Osteoblast (primary cell): ENCODE results near the gene NEK4. TPM values are rescaled to one million over a fixed set of nuclear protein-coding genes. Genes with fewer than 3 reads are reported as not detected.

Experiments used
- DNase-seq: peaks from one replicate; pipeline ENCODE4 v3.0.0; 2011; ENCODE audit warnings: low spot score, mixed read lengths; ENCODE audit not compliant: insufficient read length; ENCODE audit errors: missing footprints
- H2AFZ ChIP-seq: 2 replicates; pipeline ENCODE4 v1.6.0; 2011; ENCODE audit warnings: mild to moderate bottlenecking, low read length
- H3K27ac ChIP-seq: 2 replicates; pipeline ENCODE4 v1.5.1; 2011; ENCODE audit warnings: mild to moderate bottlenecking, low read depth, low read length, moderate library complexity
- H3K27me3 ChIP-seq: 2 replicates; pipeline ENCODE4 v1.6.0; 2012; ENCODE audit warnings: mild to moderate bottlenecking, control low read depth, inconsistent platforms, low read length, moderate library complexity; ENCODE audit not compliant: insufficient read depth
- H3K36me3 ChIP-seq: 2 replicates; pipeline ENCODE4 v1.5.1; 2011; ENCODE audit warnings: mild to moderate bottlenecking, low read length, control low read depth, moderate library complexity; ENCODE audit not compliant: insufficient read depth
- H3K4me1 ChIP-seq: 2 replicates; pipeline ENCODE4 v1.5.1; 2011; ENCODE audit warnings: mild to moderate bottlenecking, low read length, control low read depth, moderate library complexity; ENCODE audit not compliant: insufficient read depth
- H3K4me2 ChIP-seq: 2 replicates; pipeline ENCODE4 v1.6.0; 2011; ENCODE audit warnings: mild to moderate bottlenecking, low read length; ENCODE audit not compliant: insufficient read depth
- H3K4me3 ChIP-seq: fragments of 200-600 bp; sonication (generic); 3 replicates; pipeline ENCODE4 v1.5.1; 2012; ENCODE audit warnings: mild to moderate bottlenecking, low read length, inconsistent platforms; ENCODE audit not compliant: insufficient read depth
- H3K79me2 ChIP-seq: 2 replicates; pipeline ENCODE4 v1.6.0; 2012; ENCODE audit warnings: mild to moderate bottlenecking, low read length, control low read depth, inconsistent platforms; ENCODE audit not compliant: insufficient read depth
- H3K9me3 ChIP-seq: 2 replicates; pipeline ENCODE4 v1.5.1; 2011; ENCODE audit warnings: low read depth, low read length, control low read depth
- H4K20me1 ChIP-seq: 2 replicates; pipeline ENCODE4 v1.6.0; 2012; ENCODE audit warnings: mild to moderate bottlenecking, low read length, control low read depth; ENCODE audit not compliant: insufficient read depth
- total RNA-seq: library from RNA; depleted of rRNA; stranded (reverse); fragments of >200 nt; gene quantifications from 2 replicates; pipeline ENCODE4 v1.2.3, GENCODE V29; 2012
- TF ChIP-seq, protein P1 (sequence below): IDR thresholded peaks from 2 replicates; pipeline ENCODE4 v1.5.1; 2011; ENCODE audit warnings: mild to moderate bottlenecking, low read depth, low read length, moderate library complexity; ENCODE audit errors: extremely low read depth

NEK4 gene
- total RNA-seq, 1 donor: 24.6 TPM

DNA sequence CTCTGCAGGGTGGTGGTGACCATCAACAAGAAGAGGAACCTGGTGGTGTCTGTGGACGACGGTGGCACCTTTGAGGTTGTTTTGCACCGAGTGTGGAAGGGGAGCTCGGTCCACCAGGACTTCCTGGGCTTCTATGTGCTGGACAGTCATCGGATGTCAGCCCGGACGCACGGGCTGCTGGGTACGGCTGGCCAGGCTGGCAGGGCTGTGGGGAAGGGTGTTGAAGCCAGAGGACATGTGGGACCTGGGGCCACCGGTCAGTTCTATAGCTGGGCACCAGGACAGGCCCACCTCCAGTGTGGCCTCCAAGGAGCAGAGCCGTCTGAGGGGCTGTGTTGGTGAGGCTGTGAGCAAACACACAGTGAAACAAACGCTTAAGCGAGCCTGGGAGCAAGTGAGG, 20.0 kb upstream of the NEK4 start:
- TF ChIP-seq, protein P1, sequence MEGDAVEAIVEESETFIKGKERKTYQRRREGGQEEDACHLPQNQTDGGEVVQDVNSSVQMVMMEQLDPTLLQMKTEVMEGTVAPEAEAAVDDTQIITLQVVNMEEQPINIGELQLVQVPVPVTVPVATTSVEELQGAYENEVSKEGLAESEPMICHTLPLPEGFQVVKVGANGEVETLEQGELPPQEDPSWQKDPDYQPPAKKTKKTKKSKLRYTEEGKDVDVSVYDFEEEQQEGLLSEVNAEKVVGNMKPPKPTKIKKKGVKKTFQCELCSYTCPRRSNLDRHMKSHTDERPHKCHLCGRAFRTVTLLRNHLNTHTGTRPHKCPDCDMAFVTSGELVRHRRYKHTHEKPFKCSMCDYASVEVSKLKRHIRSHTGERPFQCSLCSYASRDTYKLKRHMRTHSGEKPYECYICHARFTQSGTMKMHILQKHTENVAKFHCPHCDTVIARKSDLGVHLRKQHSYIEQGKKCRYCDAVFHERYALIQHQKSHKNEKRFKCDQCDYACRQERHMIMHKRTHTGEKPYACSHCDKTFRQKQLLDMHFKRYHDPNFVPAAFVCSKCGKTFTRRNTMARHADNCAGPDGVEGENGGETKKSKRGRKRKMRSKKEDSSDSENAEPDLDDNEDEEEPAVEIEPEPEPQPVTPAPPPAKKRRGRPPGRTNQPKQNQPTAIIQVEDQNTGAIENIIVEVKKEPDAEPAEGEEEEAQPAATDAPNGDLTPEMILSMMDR: no peak

DNA sequence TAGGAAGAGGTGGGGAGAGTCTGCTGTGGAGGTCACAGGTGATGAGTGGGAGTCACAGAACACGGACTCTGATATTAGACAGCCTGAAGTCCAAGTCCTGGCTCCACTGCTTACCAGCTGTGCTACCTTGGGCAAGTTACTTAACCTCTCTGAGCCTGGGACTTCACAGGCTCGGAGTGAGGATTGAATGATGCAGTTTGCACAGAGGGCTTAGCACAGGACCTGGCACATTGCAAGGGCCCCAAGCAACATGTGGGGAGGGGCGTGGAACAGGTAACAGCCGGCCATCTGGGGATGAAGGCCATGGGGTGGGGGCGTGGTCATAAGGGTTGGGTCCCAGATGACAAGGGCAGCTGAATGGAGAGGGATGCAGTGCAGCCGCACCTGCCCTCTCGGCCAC, 19.6 kb upstream of the NEK4 start:
- Histone ChIP-seq H3K4me3 (no peak overlapping the region), H3K4me1 (no peaks in the 10 kb centered on the region), H4K20me1 (no peaks in the 10 kb centered on the region), H3K9me3 (no peaks in the 10 kb centered on the region), H3K27ac (no peak overlapping the region), H3K79me2 (no peaks in the 10 kb centered on the region), H2AFZ (no peak overlapping the region), H3K36me3 (no peaks in the 10 kb centered on the region), H3K27me3 (peaks cover 11% of the 10 kb centered on the region), H3K4me2 (no peak overlapping the region)
- TF ChIP-seq, protein P1: no peak
- DNase-seq: peak; percentile 30

More for the DNA sequence above, 20.0 kb upstream of the NEK4 start:
- H3K27ac ChIP-seq: no peak overlapping the region
- H3K4me3 ChIP-seq: no peak overlapping the region
- H3K4me2 ChIP-seq: no peak overlapping the region
- no peaks in the 10 kb centered on the region for H3K4me1 ChIP-seq
- peak; percentile 44 for DNase-seq
- H3K79me2 ChIP-seq: no peaks in the 10 kb centered on the region
- H2AFZ ChIP-seq: no peak overlapping the region
- no peaks in the 10 kb centered on the region for H3K36me3 ChIP-seq
- H3K9me3 ChIP-seq: no peaks in the 10 kb centered on the region
- H3K27me3 ChIP-seq: peaks cover 11% of the 10 kb centered on the region
- no peaks in the 10 kb centered on the region for H4K20me1 ChIP-seq

DNA sequence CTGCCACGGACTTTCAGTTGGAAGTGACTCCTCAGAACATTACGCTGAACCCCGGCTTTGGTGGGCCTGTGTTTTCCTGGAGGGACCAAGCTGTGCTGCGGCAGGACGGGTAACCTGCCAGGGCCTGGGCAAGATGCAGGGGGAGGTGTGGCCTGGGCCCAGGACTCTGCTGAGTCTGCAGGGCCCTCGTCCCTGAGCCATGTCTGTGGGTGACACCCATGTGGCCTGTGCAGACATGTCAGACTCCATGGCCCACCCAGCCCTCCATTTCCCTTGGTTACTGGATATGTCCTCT, 19.0 kb upstream of the NEK4 start:
- Histone ChIP-seq H3K36me3 (no peaks in the 10 kb centered on the region), H2AFZ (no peak overlapping the region)

DNA sequence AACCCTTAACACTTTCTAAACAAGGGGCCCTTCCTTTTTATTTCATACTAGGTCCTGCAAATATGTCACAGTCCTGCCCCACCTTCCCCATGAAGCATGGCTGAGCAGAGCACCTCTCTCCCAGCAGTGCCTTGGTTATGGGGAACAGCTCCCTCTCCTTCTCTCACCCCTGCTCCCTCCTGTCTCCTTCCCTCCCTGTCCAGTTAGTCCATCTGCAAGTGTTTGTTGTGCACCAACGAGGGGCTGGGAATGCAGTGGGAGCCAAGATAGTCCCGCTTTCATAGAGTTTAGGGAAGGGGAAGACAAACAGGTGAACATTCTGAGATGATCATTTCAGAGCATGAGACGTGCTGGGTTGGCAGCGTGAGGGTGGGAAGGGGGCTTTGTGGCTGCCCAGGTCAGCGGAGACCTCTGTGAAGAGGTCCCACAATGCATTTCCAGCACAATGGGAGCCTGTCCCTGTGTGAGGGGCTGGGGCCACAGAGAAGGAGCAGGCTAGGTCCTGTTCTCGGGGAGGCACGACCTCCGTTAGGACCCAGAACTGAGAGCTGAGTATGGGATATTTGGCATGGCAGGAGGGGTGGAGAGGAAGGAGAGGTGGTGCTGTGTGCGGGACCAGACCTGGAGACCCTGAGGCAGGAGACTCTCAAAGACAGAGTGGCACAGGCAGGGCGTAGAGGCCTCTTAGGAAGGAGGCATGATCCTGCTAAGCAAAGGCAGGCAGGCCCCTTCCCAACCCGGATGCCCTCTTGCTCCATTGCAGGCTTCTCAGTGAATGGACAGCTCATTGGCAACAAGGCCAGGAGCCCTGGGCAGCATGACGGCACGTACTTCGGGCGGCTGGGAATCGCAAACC, 18.4 kb upstream of the NEK4 start:
- Histone ChIP-seq H3K4me3 (no peak overlapping the region), H3K9me3 (no peaks in the 10 kb centered on the region), H3K4me2 (no peak overlapping the region), H3K79me2 (no peaks in the 10 kb centered on the region), H3K27me3 (peaks cover 11% of the 10 kb centered on the region), H4K20me1 (no peaks in the 10 kb centered on the region), H2AFZ (no peak overlapping the region), H3K27ac (no peak overlapping the region), H3K4me1 (no peaks in the 10 kb centered on the region), H3K36me3 (no peaks in the 10 kb centered on the region)
- TF ChIP-seq, protein P1: no peak
- DNase-seq: peak; percentile 62

More for the DNA sequence above, 19.0 kb upstream of the NEK4 start:
- TF ChIP-seq, protein P1: no peak
- Histone ChIP-seq H3K79me2 (no peaks in the 10 kb centered on the region), H4K20me1 (no peaks in the 10 kb centered on the region), H3K4me3 (no peak overlapping the region), H3K27ac (no peak overlapping the region), H3K4me1 (no peaks in the 10 kb centered on the region), H3K9me3 (no peaks in the 10 kb centered on the region), H3K4me2 (no peak overlapping the region), H3K27me3 (peaks cover 11% of the 10 kb centered on the region)
- no peak for DNase-seq
